ENCODE measurements around the gene FAM53A. TPM values are rescaled to one million over a fixed set of nuclear protein-coding genes. Genes with fewer than 3 reads are reported as not detected.

FAM53A gene
- total RNA-seq, 1 donor = 0.86 TPM

GRCh38 chr4:1604706-1605205 lies 79.4 kb downstream of the FAM53A start:
- DNase-seq (ENCODE audit: low read depth) = no peak
- TF ChIP-seq CTCF (IDR thresholded peaks at IDR 0.05; ENCODE audit: insufficient read depth, low read depth, low read length) = no peak
- no peak overlapping the region for H3K4me3 ChIP-seq (ENCODE audit: low read depth, low read length)

- no peak for TF ChIP-seq CTCF (IDR thresholded peaks at IDR 0.05; ENCODE audit: insufficient read depth, low read depth, low read length)
- DNase-seq (ENCODE audit: low read depth) = no peak
- no peak overlapping the region for H3K4me3 ChIP-seq (ENCODE audit: low read depth, low read length)
Observed at GRCh38 chr4:1604181-1604705, 79.9 kb downstream of the FAM53A start.

GRCh38 chr4:1603413-1604135 lies 80.5 kb downstream of the FAM53A start:
- DNase-seq (ENCODE audit: low read depth) = no peak
- no peak overlapping the region for H3K4me3 ChIP-seq (ENCODE audit: low read depth, low read length)
- TF ChIP-seq CTCF (IDR thresholded peaks at IDR 0.05; ENCODE audit: insufficient read depth, low read depth, low read length) = no peak

- H3K4me3 ChIP-seq (ENCODE audit: low read depth, low read length) = no peak overlapping the region
- DNase-seq (ENCODE audit: low read depth) = no peak
- no peak for TF ChIP-seq CTCF (IDR thresholded peaks at IDR 0.05; ENCODE audit: insufficient read depth, low read depth, low read length)
Observed at GRCh38 chr4:1602655-1603412, 81.3 kb downstream of the FAM53A start.

GRCh38 chr4:1601852-1602654 lies 82.1 kb downstream of the FAM53A start:
- TF ChIP-seq CTCF (IDR thresholded peaks at IDR 0.05; ENCODE audit: insufficient read depth, low read depth, low read length) = no peak
- no peak overlapping the region for H3K4me3 ChIP-seq (ENCODE audit: low read depth, low read length)
- no peak for DNase-seq (ENCODE audit: low read depth)

GRCh38 chr4:1601533-1601835 lies 82.6 kb downstream of the FAM53A start:
- TF ChIP-seq CTCF (IDR thresholded peaks at IDR 0.05; ENCODE audit: insufficient read depth, low read depth, low read length) = no peak
- no peak for DNase-seq (ENCODE audit: low read depth)
- H3K4me3 ChIP-seq (ENCODE audit: low read depth, low read length) = no peak overlapping the region

Data from fibroblast of villous mesenchyme (primary cell).